ENCODE results near the gene DUSP6.

DNA sequence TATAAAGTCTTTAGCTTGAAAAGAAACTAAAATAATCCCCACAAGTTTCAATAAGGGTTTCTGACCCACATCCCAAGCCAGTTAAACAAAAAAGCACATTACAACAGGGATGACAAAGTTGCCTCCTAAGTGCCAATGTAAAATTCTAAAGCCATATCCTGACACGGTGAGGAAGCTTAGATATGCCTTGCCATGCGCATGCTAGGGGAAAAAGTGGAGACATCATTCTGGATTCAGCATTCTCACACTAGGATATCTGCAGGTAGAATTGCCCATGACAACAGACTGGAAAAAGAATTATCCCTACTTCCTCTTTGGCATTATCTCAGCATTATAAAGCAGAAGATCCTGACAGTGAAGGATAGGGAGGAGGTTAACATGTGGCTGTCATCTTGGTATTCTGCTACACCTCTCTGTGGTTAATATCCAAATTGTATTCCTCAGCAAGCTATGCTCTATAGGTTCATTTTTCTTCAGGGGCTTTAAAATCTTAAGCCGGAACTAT, 4.9 kb downstream of the DUSP6 start:
- TF ChIP-seq POLR2G (IDR thresholded peaks at IDR 0.05; ENCODE audit: low read depth, low read length) = peak; percentile 14
- TF ChIP-seq XRCC5 (optimal IDR thresholded peaks at IDR 0.05; ENCODE audit: low read length) = no peak
- 0 out of 2 replicates have a peak, but pooled peaks have one; percentile 56 for TF ChIP-seq POLR2AphosphoS2 (IDR thresholded peaks at IDR 0.05; ENCODE audit: low read depth, low read length)
- TF ChIP-seq, protein P1, sequence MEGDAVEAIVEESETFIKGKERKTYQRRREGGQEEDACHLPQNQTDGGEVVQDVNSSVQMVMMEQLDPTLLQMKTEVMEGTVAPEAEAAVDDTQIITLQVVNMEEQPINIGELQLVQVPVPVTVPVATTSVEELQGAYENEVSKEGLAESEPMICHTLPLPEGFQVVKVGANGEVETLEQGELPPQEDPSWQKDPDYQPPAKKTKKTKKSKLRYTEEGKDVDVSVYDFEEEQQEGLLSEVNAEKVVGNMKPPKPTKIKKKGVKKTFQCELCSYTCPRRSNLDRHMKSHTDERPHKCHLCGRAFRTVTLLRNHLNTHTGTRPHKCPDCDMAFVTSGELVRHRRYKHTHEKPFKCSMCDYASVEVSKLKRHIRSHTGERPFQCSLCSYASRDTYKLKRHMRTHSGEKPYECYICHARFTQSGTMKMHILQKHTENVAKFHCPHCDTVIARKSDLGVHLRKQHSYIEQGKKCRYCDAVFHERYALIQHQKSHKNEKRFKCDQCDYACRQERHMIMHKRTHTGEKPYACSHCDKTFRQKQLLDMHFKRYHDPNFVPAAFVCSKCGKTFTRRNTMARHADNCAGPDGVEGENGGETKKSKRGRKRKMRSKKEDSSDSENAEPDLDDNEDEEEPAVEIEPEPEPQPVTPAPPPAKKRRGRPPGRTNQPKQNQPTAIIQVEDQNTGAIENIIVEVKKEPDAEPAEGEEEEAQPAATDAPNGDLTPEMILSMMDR (CRISPR knock-in tag; IDR thresholded peaks at IDR 0.05) = no peak
- peak; percentile 75 for TF ChIP-seq POLR2AphosphoS5 (IDR thresholded peaks at IDR 0.05; ENCODE audit: low read depth, low read length)
- TF ChIP-seq, protein P2, sequence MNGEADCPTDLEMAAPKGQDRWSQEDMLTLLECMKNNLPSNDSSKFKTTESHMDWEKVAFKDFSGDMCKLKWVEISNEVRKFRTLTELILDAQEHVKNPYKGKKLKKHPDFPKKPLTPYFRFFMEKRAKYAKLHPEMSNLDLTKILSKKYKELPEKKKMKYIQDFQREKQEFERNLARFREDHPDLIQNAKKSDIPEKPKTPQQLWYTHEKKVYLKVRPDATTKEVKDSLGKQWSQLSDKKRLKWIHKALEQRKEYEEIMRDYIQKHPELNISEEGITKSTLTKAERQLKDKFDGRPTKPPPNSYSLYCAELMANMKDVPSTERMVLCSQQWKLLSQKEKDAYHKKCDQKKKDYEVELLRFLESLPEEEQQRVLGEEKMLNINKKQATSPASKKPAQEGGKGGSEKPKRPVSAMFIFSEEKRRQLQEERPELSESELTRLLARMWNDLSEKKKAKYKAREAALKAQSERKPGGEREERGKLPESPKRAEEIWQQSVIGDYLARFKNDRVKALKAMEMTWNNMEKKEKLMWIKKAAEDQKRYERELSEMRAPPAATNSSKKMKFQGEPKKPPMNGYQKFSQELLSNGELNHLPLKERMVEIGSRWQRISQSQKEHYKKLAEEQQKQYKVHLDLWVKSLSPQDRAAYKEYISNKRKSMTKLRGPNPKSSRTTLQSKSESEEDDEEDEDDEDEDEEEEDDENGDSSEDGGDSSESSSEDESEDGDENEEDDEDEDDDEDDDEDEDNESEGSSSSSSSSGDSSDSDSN (CRISPR knock-in tag; IDR thresholded peaks at IDR 0.05) = no peak
- 0 out of 2 replicates have a peak, but pooled peaks have one; percentile 38 for TF ChIP-seq ZNF557 (CRISPR knock-in tag; IDR thresholded peaks at IDR 0.05)
- TF ChIP-seq ZFX (CRISPR knock-in tag; IDR thresholded peaks at IDR 0.05; ENCODE audit: low read depth) = no peak
- TF ChIP-seq, protein P3, sequence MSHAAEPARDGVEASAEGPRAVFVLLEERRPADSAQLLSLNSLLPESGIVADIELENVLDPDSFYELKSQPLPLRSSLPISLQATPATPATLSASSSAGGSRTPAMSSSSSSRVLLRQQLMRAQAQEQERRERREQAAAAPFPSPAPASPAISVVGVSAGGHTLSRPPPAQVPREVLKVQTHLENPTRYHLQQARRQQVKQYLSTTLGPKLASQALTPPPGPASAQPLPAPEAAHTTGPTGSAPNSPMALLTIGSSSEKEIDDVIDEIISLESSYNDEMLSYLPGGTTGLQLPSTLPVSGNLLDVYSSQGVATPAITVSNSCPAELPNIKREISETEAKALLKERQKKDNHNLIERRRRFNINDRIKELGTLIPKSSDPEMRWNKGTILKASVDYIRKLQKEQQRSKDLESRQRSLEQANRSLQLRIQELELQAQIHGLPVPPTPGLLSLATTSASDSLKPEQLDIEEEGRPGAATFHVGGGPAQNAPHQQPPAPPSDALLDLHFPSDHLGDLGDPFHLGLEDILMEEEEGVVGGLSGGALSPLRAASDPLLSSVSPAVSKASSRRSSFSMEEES (CRISPR knock-in tag; IDR thresholded peaks at IDR 0.05) = no peak
- no peak; the same call in 1 of the 2 replicates for TF ChIP-seq SOX5 (CRISPR knock-in tag; IDR thresholded peaks at IDR 0.05; ENCODE audit: borderline replicate concordance)
- no peak for TF ChIP-seq YY1 (IDR thresholded peaks at IDR 0.05; ENCODE audit: insufficient read depth, insufficient replicate concordance, low read depth, low read length)
